Left ventricle myocardium inferior (tissue), 1 donor: ENCODE results near the gene DLG5. TPM values are rescaled to one million over a fixed set of nuclear protein-coding genes. Genes with fewer than 3 reads are reported as not detected.

ENCODE experiments used
- DNase-seq: peaks from one replicate; pipeline ENCODE4 v3.0.0-alpha.2; 2020
- H3K27ac ChIP-seq: fragments of 200-600 bp; replicated peaks from 2 replicates; pipeline ENCODE4 v1.8.0; 2021
- H3K27me3 ChIP-seq: fragments of 200-600 bp; 2 replicates; pipeline ENCODE4 v1.8.0; 2021; ENCODE audit warnings: low read depth
- H3K36me3 ChIP-seq: fragments of 200-600 bp; 2 replicates; pipeline ENCODE4 v1.8.0; 2021
- H3K4me1 ChIP-seq: fragments of 200-600 bp; 2 replicates; pipeline ENCODE4 v1.8.0; 2021
- H3K4me3 ChIP-seq: fragments of 200-600 bp; 2 replicates; pipeline ENCODE4 v1.8.0; 2021; ENCODE audit warnings: mild to moderate bottlenecking, moderate library complexity
- H3K9me3 ChIP-seq: fragments of 200-600 bp; replicated peaks from 2 replicates; pipeline ENCODE4 v1.8.0; 2021
- intact Hi-C: fragments of 100-400 bp; cut with micrococcal nuclease; formaldehyde crosslinking; loops from one replicate; pipeline ENCODE4 v1.11.0; 2022
- total RNA-seq: library from RNA; stranded (reverse); fragmentation: NEBNext Ultra II Directional; extraction: Animal tissue kit (Norgen Biotek cat#: 25700); gene quantifications from one replicate; pipeline ENCODE4 v1.2.1, GENCODE V29; 2021
- TF ChIP-seq, protein P1 (sequence below): fragments of 200-600 bp; IDR thresholded peaks from 2 replicates; pipeline ENCODE4 v1.8.0; 2021; ENCODE audit warnings: antibody characterized with exemption, mild to moderate bottlenecking, borderline replicate concordance
- donor health status: DM: no; HTN: yes; CAD: no; lungs with severe emphysema.

DLG5 gene
- total RNA-seq, 1 donor from 2014 or later: 8.9 TPM

DNA sequence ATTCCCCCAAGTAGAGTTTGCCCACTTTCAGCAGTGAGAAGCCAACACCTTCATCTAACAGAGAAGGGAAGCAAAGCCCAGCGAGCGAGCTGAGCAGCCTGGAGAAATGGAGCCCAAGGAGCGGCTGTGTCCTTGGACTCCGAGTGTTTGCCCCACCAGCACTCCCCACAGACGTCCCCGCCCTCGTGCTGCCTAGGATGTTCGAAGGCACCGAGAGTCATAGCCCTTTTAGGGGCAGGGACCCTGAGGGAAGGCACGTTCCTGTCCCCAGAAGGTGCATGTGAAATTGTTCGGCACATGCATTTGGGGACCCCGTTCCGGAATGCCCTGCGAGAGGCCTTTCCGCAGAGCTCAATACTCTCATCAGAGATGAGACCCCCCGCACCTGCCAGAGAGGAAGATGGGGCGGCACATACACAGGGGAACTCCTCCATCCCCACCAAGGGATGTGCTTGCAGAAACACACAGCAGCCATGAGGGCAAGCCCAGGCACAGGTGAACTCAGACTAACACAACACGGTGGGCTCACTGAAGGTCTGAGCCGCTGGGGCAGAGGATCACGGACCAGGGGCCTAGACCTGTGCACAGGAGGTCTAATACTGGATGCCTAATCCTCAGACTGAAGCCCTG lies 131.0 kb downstream of the DLG5 start:
- no peaks in the 10 kb centered on the region for H3K9me3 ChIP-seq
- H3K36me3 ChIP-seq: peaks cover 98% of the 10 kb centered on the region
- no peak overlapping the region for H3K27ac ChIP-seq
- TF ChIP-seq, protein P1, sequence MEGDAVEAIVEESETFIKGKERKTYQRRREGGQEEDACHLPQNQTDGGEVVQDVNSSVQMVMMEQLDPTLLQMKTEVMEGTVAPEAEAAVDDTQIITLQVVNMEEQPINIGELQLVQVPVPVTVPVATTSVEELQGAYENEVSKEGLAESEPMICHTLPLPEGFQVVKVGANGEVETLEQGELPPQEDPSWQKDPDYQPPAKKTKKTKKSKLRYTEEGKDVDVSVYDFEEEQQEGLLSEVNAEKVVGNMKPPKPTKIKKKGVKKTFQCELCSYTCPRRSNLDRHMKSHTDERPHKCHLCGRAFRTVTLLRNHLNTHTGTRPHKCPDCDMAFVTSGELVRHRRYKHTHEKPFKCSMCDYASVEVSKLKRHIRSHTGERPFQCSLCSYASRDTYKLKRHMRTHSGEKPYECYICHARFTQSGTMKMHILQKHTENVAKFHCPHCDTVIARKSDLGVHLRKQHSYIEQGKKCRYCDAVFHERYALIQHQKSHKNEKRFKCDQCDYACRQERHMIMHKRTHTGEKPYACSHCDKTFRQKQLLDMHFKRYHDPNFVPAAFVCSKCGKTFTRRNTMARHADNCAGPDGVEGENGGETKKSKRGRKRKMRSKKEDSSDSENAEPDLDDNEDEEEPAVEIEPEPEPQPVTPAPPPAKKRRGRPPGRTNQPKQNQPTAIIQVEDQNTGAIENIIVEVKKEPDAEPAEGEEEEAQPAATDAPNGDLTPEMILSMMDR: no peak
- DNase-seq: no peak
- intact Hi-C loops: no loop called here
- no peaks in the 10 kb centered on the region for H3K27me3 ChIP-seq
- H3K4me1 ChIP-seq: no peaks in the 10 kb centered on the region
- no peak overlapping the region for H3K4me3 ChIP-seq

DNA sequence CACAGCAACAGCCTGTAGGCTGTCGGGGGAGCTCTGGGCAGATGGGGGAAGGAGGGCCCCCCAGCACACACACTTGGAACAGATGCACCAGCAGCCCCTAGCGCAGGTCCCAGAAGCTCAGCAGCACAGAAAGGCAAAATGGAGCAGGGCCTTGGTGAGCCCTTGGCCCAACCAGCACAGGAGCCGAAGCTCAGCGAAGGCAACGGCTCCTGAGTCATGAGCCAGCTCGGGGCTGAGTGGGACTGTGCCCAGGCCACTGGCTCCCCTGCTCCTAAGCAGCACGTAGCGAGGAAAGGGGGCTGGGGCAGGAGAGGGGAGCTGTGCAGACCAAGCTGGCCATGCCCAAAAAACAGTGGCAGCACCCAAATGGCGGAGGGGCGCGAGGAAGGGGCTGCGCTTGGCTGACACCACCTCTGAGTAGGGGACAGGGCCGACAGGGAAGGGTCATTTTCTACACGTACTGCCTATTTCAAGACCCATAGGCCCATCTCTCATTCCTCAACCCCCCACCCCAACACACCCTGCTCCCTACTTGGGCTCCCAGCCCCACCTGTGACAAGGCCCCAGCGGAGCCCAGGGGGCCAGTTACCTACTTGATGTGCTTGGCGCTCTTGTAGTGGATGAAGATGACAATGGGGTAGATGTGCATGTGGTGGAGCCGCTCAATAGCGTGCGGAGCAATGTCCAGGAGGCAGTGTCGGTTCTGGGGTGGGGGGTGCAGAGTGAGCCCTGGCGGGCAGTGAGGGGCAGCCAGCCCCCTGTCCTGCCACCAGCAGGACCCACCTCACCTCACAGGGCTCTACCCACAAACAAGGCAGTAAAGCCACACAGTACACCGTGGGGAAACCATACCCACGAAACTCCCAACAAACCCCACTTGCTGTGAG lies 132.1 kb downstream of the DLG5 start:
- Histone ChIP-seq H3K9me3 (no peaks in the 10 kb centered on the region), H3K4me3 (no peak overlapping the region), H3K4me1 (no peaks in the 10 kb centered on the region), H3K27ac (no peak overlapping the region), H3K27me3 (no peaks in the 10 kb centered on the region), H3K36me3 (peaks cover 91% of the 10 kb centered on the region)
- TF ChIP-seq, protein P1: no peak
- intact Hi-C loops: no loop called here
- DNase-seq: no peak

DNA sequence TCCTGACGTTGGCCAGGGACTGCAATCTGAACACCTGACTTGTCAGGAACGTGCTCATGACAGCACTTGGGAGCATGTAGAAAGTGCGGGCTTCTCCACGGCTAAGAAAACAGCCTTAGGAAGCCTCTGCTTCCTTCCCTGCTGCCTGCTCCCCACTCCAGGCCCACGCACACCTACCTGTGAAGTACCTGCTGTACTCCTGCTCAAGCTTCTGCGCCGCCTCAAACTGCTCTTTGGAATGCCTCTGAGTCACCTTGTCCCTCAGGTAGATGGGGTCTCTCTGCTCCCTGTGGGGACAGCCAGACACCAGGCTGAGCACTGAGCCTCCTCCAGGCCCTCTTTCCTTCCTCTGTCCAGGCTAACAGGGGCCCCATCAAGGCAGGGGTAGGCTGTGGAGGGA lies 132.7 kb downstream of the DLG5 start:
- Histone ChIP-seq H3K4me1 (no peaks in the 10 kb centered on the region), H3K27ac (no peak overlapping the region), H3K4me3 (no peak overlapping the region), H3K27me3 (no peaks in the 10 kb centered on the region), H3K9me3 (no peaks in the 10 kb centered on the region), H3K36me3 (peaks cover 90% of the 10 kb centered on the region)
- TF ChIP-seq, protein P1: no peak
- intact Hi-C loops: no loop called here
- DNase-seq: no peak

DNA sequence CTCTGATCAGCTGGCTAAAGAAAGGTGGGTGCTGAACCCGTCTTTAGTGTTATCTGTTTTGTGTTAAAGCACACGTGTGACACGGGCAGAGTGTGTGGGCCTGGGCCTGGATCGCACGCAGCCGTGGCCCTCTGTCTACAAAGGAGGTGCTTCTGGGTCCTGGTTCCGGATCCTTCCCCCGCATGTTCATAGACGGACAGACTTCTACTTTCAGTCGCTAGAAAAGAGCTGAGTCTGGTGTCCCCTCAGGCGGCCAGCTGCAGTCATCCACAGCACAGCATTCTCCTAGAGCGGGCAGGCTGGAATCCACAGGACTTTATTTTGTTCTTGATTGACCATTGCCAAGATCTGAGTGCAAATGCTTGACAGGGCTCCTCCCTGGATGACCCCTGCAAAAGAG lies 134.4 kb downstream of the DLG5 start:
- intact Hi-C loops: no loop called here
- Histone ChIP-seq H3K4me3 (no peak overlapping the region), H3K36me3 (peaks cover 82% of the 10 kb centered on the region), H3K4me1 (no peaks in the 10 kb centered on the region), H3K27ac (no peak overlapping the region), H3K9me3 (no peaks in the 10 kb centered on the region), H3K27me3 (no peaks in the 10 kb centered on the region)
- TF ChIP-seq, protein P1: no peak
- DNase-seq: no peak

DNA sequence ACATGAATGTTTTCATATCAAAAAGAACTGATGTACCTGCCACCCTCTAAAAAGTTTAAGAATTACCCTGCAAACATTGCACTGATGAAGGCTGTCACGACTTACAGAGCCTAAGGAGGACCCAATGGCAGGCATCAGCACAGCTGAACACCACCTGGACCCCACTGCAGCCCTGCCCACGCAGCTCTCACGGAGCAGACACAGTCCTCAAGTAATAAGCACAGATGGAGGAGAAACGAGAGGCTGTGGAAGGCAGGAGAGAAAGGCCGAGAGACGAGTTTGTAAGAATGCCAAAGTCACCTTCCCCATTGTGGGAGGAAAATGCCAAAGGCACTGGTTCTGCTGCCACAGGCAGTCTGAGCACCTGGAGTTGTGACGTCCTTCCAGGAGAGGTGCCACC lies 135.0 kb downstream of the DLG5 start:
- Histone ChIP-seq H3K9me3 (peaks cover 4% of the 10 kb centered on the region), H3K27ac (no peak overlapping the region), H3K4me3 (no peak overlapping the region), H3K4me1 (no peaks in the 10 kb centered on the region), H3K27me3 (no peaks in the 10 kb centered on the region), H3K36me3 (peaks cover 76% of the 10 kb centered on the region)
- no peak for DNase-seq
- TF ChIP-seq, protein P1: no peak
- intact Hi-C loops: no loop called here
